GM18867 (cell line): ENCODE measurements around the gene PIGB.
"Not testable (repeated sequence)": the region's sequence is repeated elsewhere in the genome, so short reads cannot be mapped to it uniquely, and the experiment has no call there.

ENCODE experiments used
- ATAC-seq: cut with Tn5 transposase; IDR thresholded peaks from one replicate; pipeline ENCODE4 v1.9.1; 2021; ENCODE audit warnings: mild to moderate bottlenecking, moderate library complexity; ENCODE audit not compliant: unreplicated experiment

Gene PIGB

DNA sequence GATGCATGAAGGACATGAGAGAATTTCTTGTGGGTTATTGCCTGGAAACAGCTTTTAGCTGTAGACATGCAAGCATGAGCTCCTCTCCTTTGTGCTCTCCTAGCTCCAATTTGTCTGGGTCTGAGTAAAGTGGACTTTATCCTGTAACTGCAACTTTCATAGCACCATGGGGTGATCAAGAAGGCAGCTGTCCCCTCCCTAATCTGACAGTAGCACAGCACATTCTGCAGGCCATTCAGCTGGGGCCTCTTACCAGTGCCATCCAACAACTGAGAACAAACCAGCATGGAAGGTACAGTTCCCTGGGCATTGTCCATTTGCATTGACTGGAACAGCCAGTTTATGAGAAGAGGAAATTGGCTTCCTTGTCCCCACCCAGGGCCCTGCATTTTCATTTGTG, 21.7 kb upstream of the PIGB start:
- ATAC-seq, result no peak

DNA sequence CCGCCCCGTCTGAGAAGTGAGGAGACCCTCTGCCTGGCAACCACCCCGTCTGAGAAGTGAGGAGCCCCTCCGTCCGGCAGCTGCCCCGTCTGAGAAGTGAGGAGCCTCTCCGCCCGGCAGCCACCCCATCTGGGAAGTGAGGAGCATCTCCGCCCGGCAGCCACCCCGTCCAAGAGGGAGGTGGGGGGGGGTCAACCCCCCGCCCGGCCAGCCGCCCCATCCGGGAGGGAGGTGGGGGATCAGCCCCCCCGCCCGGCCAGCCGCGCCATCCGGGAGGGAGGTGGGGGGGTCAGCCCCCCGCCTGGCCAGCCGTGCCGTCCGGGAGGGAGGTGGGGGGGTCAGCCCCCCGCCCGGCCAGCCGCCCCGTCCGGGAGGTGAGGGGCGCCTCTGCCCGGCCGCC, 16.2 kb upstream of the PIGB start:
- ATAC-seq, result not testable (repeated sequence)

DNA sequence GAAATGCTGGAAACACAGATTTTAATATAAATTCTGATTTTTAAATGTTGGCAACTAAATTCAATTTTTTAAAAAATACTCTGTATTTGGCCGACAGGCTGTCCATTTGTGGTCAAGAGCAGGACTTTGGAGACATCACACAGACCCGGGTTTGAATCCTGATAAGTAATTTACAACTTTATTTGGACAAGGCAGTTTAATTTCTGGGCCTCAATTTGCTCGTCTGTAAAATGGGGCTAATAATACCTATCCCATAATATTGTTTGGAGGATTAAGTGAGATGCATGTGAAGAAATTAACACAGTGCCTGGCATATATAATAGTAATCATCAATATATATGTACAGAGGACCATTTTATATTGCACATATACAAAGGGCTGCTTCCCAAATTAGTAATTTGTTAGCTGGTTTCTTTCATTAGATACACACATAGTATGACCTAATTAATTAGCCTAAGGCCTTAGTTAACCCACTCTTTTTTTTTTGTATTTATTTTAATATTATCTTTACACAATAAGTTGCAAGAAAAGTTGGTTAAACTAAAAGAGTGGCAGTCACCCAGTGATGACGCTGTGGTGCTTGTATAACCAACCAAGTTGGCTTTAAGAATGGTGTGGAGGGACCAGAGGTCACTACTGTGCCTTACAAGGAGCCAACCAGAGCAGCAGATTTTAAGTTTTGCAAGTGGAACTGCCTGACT, 665 bp downstream of the PIGB start:
- ATAC-seq, result peak; percentile 40

DNA sequence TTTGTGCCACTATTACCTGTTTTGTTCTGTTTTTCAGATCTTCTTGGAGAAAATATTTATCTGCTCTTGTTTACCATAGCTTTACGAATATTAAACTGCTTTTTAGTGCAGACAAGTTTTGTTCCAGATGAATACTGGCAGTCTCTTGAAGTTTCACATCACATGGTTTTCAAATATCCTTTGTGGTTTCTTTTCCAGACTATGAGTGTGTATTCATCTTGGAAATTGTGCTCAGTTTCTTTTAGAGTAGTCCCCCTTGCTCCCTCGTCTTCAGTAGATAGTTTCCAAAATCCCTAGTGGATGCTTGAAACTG, 1.2 kb downstream of the PIGB start:
- no peak for ATAC-seq

DNA sequence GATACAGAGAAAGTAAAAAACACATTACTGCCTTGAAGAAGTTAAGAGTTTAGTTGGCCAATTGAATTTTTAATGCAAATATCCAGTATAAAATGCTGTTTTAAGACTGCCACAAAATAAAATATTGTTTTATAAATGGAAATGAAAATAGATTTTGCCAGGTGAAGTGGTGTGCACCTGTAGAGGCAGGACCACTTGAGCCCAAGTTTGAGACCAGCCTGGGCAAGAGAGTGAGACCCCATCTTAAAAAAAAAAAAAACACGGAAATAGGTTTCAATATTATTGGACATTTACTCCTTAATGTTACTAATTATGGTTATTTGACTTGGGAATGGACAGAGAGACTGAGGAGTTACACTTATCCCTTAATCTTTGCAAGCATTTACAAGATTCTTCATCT, 1.9 kb downstream of the PIGB start:
- no peak for ATAC-seq

DNA sequence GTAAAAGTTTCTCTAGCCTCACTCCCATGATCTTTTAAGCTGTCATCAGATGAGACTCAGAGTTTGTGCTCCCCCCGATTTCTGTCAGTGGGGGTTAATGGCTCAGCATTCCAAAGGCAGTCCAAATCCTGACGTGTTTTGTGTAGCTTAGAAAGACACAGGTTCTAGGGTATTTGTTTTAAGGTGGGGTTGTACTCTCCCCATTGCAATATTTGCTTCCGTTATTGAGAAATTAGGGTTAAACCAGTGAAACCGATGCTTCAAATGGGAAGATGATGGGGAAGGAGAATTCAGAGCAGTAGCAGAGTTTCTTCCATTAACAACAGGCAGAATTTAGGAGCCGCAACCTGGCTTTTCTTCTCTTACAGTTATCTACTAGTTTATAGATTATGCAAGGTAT, 3.4 kb downstream of the PIGB start:
- ATAC-seq, result no peak

DNA sequence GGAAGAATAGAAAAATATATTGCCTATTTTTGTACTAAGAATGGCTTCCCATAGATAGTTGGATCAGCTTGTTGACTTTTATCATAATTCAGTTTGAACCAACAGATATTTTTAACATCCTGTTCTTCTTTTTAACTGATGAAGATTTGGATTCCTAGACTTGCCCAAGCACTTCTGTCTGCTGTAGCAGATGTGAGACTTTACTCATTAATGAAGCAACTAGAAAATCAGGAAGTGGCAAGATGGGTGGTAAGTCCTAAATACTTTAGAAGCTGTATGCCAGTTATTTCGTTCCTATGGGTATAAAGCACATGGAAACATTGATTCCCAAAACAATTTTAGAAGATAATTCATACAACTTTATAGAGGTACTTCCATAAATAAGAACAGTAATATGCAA, 8.4 kb downstream of the PIGB start:
- no peak for ATAC-seq

DNA sequence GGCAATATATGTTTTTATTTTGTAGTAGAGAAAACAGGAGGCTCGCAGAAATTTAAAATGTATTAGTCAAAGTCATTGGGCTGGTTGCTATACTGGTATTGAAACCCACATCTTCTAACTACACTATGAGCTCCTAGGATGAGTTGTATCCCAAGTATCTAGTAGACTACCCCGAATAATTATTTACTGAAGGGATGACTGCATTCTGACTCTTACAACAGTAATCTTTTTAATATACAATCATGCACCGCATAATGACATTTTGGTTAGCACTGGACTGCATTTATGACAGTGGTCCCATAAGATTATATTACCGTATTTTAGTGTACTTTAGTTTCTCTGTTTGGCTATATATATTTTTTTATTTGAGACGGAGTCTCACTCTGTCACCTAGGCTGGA, 15.3 kb downstream of the PIGB start:
- no peak for ATAC-seq

DNA sequence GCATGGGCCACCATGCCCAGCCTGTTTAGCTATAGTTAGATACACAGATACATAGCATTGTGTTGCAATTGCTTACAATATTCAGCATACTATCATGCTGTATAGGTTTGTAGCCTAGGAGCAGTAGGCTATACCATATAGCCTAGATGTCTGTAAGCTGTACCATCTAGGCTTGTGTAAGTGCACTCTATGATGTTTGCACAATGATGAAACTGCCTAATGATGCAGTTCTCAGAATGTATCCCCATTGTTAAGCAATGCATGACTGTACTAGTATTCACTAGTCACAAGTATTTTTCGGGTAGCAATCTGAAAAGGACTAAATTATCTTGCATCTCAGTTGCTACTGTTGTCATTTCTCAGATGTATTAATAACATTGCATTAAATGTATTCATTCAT, 16.0 kb downstream of the PIGB start:
- ATAC-seq, result no peak

DNA sequence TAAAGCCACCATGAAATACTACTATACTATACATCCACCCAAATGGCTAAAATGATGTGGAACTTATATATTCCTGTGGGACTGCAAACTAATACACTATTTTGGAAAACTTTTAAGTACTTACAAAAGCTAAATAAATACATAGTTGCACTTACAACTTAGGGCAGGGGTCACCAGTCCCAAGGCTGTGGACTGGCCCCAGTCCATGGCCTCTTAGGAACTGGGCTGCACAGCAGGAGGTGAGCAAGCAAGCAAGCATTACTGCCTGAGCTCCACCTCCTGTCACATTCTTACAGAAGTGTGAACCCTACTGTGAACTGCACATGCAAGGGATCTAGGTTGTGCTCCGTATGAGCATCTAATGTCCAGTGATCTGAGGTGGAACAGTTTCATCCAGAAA, 18.1 kb downstream of the PIGB start:
- no peak for ATAC-seq

DNA sequence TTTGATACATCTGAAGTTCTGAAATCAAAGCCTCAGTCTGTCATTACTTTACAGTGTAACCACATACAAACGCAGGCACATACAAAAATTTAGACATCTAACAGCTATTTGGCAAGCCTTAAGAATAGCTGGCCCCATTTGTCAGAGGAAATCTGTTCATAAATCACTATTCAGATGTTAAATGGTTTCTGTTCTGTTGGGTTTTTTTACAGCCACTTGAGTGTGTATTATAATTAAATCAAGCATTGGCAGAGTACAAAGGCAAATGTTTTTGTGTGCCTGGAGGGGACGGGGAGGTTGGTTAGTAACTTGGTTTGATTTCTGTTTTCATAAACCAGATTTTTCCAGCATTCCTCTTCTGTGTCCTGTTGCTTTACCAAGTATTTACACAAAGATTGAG, 24.1 kb downstream of the PIGB start:
- no peak for ATAC-seq

DNA sequence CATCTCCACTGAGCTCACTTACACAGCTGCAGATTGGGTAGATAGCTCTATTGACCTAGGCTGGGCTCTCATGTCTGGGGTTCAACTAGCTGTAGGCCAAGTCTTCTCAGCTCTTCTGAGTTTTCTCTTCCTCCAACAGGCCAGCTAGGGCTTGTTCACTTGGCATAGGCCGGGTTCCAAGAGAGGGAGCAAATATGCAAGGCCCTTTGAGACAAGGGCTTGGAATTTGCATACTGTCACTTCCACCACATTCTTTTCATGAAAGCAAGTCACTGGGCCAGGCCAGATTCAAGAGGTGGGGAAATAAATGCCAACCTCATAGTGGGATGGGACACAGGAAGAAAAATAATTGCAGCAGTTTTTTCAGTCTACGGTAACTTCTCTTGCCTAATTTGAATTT, 25.2 kb downstream of the PIGB start:
- ATAC-seq, result no peak

DNA sequence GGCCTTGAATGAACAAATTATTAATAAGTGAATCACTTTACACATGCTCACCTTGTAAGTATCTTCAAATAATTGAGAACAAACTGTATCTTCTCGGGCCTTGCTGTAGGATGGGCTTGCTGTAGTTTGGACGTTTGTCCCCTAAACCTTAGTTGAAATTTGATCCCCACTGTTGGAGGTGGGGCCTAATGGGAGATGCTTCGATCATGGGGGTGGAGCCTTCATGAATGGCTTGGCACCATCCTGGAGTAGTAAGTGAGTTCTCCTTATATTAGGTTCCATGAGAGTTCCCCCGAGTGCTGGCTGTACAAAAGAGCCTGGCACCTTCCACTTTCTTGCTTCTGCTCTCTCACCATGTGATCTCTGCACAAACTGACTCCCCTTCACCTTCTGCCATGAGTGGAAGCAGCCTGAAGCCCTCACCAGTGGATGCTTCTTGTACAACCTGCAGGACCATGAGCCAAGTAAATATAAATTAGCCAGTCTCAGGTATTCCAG, 29.3 kb downstream of the PIGB start:
- no peak for ATAC-seq

DNA sequence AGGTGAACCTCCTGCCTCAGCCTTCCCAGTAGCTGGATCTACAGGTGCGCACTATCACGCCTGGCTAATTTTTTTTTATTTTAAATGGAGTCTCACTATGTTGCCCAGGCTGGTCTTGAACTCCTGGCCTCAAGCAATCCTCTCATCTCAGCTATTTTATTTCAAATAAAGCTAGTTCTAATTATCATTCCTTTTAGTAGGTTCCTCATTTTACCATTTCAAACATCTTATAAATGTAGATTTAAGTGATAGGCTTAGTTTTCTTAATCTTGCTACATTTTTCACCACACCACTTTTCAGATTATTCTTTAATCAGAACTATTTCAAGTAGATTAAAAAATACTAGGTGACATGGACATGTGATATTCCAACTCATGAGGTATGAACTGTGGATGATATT, 30.3 kb downstream of the PIGB start:
- no peak for ATAC-seq

DNA sequence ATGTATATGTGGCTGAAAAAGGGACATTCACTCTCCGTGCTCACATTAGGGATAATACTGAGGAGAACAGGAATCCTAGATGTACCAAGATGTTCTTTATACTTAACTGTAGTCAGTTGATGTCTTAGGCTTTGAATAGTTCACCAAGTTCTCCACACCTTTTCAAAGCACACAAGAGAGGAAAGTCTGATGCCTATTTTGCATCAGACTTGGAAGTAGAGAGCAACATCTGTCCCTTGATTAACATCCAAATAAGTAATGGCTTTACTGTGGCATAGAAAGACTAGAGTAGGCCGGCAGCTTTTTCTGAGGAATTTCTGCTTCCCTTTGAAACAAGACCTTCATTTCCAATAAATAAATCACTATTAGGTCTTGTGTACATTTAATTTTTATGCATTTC, 34.0 kb downstream of the PIGB start:
- no peak for ATAC-seq

DNA sequence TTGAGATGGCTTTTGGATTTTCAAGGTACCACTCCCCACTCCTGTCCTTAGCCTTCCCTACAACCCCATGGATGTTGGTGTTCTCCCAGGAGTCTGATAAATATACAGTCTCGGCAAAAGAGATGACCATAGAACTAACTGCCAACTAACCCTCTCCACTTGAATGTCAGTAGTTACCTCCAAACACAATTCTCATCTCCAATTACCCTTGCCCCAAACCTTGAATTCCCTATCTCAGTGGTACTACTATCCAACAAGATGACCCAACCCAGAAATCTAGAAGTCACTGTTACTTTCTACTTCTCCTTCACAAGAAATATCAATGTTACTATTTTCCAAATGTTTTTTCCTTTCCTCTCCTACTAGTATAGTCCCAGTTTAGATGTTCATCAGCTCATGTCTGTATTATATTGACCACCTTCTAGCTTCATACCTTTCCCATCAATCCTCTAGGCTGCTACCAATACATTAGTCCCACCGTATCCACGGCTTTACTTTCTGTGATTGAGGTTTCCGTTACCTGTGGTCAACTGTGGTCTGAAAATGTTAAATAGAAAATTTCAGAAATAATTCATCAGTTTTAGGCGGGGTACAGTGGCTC, 38.1 kb downstream of the PIGB start:
- no peak for ATAC-seq

DNA sequence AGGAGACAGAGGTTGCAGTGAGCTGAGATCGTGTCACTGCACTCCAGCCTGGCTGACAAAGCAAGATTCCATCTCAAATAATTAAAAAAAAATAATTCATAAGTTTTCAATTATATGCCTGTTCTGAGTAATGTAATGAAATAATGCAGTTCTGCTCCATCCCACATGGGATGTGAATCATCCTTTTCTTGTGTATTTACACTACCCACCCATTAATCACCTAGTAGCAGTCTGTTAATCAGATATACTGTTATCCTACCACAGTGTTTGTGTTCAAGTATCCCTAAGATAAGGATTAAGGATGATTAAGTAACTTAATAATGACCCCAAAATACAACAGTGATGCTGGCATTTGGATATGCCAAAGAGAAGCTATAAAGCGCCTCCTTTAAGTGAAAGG, 38.8 kb downstream of the PIGB start:
- no peak for ATAC-seq

DNA sequence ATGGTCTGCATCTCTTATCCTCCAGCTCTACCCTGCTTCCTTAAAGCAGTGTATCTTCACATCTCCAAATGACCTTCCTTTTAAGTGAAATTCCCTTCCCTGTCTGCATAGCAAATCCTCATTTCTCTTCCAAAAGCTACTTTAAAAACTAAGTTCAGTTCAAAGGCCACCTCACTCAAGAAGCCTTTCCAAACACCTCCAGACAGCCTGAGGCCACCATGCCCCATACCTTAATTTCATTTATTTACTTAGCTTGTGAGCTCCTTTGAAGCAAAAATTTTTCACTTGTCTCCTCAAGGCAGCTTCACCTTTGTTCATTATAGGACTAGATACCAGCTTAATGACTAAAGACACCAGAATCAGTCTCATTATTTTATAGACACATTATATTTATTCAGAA, 39.4 kb downstream of the PIGB start:
- ATAC-seq, result no peak

DNA sequence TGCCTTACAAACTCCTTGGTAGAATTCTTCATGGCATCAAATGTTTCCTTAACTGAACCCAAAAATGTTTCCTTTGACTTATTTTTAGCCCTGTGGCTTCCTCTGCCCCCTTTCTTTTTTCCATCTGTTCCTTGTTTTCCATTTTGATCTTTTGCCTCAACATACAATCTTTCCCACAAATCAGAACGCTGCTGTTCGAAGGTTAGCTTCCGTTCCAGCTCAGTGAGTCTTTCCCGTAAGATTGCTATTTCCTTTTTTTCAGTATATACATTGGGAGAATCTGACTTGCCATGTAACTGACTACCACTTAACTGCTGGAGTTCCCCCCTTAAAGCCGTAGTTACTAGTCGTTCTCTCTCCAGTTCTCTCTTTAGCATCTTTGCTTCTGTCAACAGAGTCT, 41.2 kb downstream of the PIGB start:
- ATAC-seq, result no peak

DNA sequence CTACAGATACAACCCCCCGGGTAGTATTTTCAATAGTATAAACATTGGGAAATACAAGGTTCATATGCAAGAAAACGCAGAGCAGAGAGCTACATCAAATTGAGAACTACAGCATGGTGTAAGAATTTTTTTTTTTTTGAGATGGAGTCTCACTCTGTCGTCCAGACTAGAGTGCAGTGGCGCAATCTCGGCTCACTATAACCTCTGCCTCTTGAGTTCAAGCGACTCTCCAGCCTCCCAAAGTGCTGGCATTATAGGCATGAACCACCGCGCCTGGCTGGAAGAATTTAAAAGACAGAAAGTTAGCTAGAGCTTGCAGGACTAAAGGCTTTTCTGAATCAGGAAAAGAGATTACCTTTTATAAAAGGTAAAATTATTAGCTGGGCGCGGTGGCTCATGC, 42.0 kb downstream of the PIGB start:
- no peak for ATAC-seq

DNA sequence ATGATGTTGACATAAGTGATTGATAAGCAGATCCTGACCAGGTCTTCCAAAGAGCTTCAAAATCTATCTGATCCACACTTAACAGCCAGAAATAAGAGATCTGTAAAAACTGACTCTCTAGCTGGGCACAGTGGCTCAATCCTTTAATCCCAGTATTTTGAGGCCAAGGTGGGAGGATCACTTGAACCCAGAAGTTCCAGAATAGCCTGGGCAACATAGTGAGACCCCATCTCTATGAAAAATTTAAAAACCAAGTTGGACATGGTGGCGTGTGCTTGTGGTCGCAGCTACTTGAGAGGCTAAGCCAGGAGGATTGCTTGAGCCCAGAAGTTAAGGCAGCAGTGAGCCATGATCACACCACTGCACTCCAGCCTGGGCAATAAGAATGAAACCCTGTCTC, 43.6 kb downstream of the PIGB start:
- no peak for ATAC-seq

DNA sequence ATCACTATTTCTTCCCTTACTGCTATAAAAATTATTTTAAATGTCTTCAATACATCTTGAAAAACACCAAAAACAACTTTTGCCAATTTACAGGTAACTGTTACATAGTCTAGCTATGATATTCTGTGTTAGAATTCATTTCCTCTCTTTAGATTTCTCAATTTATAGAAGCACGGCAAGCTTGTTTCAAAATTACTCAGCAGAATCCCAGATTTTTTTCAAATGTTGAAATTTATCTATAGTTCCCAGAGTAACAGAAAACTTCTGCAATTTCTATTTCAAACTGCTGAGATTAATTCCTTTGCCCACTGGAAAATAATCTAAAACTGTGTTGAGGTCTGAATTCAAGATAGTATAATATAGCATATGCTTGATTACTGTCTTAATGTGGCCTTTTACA, 48.0 kb downstream of the PIGB start:
- no peak for ATAC-seq
